Stimulated activated CD8-positive, alpha-beta memory T cell treated with anti-CD3 and anti-CD28 coated beads, Interleukin-15, amount 100 ng/mL, for 4 hours (primary cell): Measurements from ENCODE around the gene CACNA1C.
"Not testable (repeated sequence)": the region's sequence is repeated elsewhere in the genome, so short reads cannot be mapped to it uniquely, and the experiment has no call there.

Source experiments
- DNase-seq, 2 donors: peaks; one replicate each; pipeline ENCODE4 v3.0.0-alpha.2; 2020; ENCODE audit warnings: low read depth in 2 of 2

CACNA1C gene

DNA sequence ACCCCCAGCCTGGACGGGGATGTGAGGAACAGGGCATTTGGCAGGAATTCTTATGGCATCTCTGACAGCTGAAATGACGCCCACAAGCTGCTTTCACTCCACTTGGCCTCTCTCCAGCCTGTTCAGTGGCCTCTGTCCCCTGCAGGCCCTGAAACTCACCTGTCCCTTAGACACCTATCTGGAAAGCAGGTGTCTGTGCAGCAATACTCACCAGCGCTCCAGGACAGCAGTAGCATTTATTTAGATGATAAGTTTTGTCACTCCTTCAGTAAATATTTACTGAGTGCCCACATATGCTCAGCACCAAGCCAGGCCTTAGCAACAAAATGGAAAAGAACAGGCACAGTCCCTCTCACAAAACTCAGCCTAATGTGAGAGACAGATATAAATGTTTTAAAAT is 430.9 kb downstream of the CACNA1C start:
- no peak for DNase-seq

DNA sequence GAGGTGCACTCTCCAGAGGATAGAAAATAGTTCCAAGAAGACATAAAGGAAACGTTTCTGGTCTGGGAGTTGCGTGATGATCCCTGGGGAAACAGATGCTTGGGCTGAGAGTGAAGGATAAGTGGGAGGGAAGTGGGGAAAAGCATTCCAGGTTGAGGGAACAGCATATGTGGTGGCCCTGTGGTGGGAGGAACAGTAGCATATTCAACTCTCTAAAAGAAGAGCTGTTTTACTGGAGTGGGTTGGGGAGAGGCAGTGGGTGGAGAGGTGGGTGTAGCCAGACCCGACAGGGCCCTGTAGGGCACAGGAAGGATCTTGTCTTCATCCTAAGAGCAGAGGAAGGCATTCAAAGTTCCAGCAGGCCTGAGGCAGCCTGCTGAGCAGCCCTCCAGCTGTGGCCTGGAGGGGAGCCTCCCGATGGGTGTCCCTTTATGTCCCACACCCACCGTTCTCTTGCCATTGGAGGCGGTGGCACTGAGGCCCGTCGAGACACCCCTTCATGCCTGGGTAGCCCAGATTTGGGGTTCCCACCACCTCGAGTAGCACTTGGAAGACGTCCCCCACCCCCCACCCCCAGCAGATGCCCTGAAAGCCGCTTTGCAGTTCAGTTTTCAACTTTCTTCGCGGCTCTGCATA is 431.5 kb downstream of the CACNA1C start:
- no peak for DNase-seq

DNA sequence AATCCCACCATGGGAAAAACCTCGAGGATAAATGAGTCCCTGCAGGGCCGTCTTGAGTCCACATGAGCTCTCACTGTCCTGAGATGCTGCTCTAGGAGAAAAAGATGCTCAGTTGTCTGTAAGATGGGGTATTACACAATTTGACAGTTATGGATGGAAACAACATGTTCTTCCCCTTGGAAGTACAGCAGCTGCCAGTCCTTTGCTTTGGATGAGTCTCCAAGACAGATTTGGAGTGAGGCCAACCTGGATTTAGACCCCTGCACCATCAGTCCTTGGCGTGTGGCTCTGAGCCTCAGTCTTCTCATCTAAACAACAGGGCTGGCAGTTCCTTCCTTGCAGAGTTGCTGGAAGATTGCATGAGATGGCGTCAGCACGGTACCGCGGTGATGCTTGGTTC is 432.9 kb downstream of the CACNA1C start:
- no peak for DNase-seq

DNA sequence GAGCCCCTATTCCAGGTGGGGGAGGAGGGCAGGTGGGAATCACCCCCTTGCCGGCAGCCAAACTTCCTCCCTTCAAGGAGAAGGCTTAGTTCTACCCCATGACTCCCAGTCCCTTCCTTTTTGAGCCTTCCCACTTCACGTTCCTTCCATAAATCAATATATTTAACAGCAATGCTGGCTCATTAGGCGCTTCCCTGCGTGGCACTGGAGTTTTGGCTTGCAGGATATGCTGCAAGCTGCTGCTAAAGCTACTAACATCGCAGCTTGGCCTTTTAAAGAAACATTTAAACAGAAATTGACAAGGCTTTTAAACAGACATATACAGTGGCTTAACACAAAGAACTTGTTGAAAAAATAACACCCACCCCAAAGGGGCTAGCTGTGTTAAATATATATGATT is 434.0 kb downstream of the CACNA1C start:
- no peak for DNase-seq

DNA sequence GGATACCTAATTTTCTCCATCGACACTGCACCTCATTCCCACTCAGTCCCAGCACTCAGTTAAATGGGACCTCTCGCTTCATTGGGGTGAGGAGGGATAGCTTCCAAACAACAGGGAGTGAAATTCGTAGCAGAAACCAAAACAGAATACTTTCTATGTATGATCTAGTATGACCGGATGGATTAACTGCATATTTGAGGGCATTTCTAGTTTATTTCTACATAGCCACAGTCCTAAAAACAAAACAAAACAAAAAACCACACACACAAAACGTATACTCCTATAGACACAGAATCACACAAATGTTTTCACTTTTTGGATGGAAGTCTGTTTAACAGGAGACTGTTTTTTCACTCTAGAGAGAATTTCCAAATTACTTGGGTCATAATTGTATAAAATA is 434.5 kb downstream of the CACNA1C start:
- DNase-seq = no peak

DNA sequence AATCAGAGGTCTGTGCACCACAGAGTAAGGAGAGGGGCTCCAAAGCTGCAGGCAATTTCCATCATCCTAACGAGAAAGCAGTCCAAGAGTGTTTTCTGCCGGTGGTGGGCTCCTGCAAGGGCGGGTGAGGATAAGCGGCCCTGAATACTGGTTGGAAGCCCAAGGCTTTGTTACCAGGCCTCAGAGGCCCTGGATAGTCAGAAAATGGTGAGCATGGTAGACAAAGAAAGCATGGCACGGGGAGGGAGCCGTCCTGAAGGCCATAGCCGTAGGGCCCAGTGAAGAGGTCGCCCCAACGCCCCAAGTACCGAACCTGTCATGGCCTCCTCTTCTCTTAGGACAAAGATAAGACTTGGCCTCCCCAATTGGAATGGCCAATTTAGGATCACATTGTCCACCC is 435.3 kb downstream of the CACNA1C start:
- DNase-seq = no peak

DNA sequence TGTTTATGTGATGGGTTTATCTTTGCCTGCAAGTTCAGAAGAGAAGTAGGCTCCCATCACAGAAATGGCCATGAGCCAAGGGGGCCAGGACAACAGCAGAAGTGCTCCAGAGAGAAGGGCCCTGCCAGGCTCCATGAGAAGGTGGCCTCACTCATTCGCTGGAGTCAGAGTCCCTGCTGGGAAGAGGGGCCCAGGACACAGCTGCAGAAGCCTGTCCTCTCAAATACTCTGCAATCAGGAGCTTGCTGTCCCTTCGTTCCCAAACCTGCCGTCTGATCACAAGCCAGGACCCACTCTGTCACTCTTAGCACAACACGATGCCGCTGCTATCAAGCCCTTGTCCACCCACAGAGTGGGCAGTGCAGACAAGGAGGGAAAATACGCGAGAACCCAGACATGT is 435.8 kb downstream of the CACNA1C start:
- no peak for DNase-seq

DNA sequence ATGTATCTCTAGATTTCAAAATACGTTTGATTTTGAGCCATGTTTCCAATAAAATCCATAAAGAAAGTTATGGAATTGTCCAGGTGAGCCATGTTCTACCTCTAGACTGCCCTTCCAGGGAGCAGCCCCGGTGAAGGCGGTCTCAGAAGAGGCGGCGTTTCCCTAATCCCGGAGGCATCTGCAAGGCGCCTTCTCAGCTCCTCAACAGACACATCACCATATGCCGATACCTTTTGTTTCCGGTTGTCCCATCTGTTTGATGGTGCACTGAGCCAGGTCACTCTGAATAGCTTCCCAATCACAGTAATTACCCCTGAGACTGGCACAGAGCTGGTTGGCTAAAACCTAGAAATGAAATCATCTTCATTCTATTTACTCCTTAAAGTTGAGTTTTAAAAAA is 436.5 kb downstream of the CACNA1C start:
- no peak for DNase-seq

DNA sequence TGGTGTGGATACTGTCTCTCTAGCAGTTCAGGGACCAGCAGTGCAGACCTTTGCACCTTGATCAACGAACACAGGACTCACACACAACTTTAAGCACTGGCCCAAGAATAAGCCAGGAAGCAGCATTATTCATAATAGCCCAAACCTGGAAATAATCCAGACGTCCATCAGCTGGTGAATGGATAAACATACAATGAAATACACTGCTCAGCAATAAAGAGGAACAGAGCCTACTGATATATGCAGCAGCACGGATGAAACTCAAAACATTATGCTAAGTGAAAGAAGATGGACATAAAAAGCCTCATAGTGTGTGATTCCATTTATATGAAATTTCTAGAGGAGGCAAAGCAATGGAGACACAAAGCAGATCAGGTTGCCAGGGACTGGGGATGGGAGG is 438.0 kb downstream of the CACNA1C start:
- DNase-seq = no peak

DNA sequence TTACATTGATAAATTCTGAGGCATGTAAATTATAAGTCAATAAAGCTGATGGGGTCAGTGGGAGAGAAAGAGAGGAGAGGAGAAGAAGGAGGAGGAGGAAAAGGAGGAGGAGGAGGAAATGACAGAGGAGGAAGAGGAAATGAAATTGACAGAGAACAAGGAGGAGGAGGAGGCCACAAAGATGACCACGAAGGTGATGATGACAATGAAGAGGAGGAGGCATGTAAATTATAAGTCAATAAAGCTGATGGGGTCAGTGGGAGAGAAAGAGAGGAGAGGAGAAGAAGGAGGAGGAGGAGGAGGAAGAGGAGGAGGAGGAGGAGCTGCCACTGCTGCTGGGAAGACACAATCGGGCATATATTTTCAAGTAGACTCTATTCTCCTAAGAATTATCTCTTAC is 438.6 kb downstream of the CACNA1C start:
- not testable (repeated sequence) for DNase-seq

DNA sequence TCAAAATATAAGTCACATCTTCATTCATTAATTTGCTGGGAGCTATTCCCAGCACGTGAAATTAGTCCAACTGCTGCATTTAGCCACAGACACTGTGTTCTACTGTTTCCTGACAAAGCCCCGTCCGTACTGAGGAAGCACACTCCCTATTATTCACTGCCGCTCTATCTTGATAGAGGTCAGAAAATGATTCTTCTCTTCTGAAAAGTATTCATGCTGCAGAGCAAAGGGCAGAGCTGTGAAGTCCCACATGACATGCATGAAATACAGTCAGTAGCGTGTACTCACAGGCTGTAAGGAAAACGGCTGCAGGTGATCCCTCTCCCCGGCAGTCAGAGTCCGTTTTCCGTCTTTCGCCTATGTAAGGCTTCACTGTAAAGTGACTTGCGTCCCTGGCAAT is 439.4 kb downstream of the CACNA1C start:
- DNase-seq = no peak

DNA sequence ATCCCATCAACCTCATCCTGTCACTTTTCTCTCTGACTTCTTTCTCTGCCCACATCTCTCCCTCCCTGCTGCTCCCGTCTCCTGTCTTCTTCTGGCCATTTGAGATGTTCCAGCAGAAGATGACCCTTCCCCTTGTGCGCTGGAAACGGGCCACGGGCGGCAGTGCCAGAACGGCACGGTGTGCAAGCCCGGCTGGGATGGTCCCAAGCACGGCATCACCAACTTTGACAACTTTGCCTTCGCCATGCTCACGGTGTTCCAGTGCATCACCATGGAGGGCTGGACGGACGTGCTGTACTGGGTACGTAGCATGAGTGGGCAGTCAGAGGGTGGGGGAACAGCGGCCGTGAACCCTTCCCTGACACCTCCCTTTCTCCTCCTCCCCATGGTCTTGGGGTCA is 440.3 kb downstream of the CACNA1C start:
- no peak for DNase-seq

DNA sequence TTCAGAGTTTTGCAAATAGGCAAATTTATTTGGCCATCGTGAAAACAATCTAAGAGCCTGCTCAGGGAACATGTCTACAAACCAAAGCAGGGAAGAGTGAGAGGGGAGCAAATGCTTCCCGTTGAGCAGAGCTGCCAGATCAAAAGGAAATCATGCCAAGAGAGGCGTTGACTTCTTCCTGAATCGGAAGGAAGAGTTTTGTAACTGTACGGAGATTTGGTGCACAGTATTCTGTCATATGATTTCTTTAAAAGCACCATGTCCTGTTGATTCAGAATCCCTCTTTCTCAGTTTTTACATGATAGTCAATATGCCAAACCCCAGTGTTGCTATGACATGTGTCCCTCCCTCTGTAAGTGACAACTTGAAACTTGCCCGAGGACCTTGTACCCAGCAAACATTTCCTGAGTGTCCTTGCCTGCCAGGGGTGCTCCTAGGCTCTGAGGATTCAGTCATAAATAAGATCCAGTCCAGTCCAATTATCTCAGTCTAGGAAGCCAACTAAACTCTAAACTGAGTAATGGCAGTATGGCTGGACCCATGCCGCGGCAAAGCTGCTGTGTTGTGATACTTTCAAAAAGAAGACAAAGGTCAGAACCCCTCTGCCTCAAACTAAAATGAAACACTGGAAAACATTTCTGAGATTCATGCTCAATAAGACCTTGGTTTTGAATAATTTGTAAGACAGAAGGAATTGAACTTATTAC is 441.9 kb downstream of the CACNA1C start:
- DNase-seq = no peak

DNA sequence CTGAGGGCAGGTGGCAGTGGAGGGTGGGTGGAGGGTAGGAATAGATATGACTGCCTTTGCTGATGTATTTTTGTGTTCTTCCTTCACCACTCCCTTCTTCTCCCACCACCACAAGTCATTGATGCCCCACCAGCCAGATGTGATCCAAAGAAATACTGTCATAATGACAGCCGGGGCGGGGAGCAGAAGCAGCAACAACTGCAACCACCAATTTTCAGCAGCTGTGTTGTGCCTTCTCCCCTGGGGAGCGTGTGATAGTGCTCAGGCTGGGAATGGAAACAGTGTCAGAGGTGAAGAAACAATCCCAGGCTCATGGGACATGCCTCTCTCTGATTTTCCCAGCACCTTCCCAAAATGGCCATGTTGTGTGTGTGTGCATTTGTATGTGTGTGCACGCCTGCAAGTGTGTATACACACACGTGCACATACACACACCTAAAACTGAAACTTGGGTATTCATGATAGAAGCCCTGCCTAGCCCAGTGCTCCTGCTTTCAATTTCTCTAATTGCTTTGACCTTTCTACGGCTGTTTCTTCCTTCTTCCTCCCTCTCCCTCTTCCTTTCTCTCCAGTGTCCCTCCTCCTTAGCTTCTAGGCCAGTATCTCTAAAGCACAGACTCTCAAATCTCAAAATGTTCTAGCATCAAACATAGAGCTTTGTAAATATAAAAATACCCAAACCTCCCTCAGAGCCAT is 442.8 kb downstream of the CACNA1C start:
- no peak for DNase-seq

DNA sequence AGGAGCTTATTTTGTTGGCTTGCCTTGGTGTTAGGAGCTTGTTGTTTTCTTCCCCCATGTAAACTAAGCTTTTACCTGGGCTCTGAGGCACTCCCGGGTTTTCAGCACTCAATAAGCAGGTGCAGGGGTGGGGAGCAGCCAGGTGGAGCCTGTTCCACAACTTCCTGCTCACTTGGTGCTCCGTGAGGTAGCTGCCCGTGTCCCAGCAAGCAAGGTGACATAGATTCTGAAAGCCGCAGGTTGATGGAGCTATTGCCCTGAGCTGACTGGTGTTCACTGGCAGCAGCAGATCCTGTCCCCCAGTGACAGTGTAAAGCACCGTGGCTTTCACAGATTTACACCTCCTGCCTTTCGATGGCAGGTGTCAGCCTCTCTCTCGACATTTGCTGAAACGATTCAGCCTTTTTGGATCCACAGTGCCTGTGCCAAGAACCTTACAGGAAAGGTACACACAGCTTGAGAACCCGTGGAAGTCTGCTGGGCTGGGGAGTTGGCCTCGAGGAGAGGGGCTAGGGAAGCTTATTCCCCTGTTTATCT is 446.2 kb downstream of the CACNA1C start:
- no peak for DNase-seq

DNA sequence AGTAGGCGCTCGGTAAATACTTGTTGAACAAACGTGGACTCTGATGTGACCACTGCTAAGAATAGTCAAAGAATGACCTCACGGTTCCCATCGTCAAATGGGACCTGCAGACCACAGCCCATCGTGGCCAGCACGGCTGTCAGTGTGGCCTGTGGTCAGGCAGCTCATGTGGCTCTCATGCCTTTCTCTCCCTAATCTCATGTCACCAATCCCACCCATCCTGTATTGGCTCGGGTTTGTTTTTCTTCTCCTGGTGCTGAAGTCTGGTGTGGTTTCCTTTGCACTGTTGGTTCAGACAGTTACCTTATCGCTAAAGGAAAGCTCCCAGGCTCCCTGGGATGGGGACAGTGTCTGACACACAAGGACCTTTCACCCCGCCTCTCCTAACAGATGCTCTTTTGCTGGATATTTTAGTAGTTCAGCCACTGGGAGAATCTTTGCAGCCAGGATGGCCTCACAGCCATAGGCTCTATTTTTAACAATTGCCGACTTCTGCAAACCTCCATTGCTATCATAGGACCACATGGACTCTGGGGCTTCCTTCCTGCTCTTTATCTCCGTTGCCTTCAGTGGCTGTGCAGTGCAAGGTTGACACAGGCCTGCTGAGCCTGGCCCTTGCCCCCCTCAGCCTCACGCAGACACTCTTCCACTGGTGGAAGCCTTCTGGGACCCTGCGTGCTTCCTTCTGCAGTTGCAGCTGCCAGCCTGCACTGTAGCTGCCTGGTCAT is 448.8 kb downstream of the CACNA1C start:
- DNase-seq = no peak

DNA sequence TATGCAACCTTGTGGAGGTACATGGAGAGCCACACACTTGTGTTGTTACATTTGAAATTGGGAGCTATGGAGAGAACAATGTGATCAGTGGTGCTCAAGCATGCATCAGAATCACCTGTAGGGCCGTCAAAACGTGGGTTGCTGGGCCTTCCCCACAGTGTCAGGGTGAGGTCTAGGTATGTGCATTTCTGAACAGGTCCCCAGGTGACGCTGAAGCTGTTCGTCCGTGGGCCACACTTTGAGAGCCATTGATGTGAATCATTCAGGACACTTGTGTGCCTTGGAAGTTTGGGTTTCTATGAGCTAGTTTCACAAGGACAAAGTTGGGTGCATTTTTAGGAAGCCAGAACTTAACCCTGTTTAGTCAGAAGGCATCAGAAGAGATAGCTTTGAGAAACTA is 450.2 kb downstream of the CACNA1C start:
- DNase-seq = no peak

DNA sequence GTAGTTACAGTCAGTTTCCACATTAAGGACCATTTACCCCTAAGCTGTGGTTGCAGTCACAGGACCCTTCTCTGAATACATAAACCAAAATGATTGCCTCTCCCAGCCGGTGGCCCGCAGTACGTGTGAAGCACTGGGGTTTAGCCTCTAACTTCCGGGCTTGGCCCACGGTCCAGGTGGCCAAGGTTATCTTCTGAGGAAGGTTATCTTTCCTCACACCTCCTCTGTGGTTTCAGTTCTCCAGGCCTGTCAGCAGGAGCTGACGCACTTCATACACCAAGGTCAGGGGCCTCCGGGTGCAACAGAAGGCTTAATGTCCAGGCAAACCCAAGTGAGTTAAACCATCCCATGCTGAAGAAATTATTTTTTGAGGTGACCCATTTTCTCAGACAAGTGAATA is 451.0 kb downstream of the CACNA1C start:
- no peak for DNase-seq

DNA sequence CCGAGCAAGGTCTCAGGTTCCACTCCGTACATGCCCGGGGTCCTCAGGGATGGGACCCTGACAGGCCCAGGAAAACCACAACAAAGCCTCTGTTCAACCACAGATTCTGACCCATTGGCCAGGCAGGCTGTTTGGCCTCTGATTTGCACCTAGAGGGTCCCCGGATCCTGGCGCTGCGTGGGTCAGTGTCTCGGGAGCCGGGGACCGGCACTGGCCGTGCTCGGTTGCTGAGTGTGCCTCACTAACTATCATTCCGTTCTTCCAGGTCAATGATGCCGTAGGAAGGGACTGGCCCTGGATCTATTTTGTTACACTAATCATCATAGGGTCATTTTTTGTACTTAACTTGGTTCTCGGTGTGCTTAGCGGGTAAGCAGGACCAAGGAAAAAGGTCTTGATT is 451.8 kb downstream of the CACNA1C start:
- no peak for DNase-seq

DNA sequence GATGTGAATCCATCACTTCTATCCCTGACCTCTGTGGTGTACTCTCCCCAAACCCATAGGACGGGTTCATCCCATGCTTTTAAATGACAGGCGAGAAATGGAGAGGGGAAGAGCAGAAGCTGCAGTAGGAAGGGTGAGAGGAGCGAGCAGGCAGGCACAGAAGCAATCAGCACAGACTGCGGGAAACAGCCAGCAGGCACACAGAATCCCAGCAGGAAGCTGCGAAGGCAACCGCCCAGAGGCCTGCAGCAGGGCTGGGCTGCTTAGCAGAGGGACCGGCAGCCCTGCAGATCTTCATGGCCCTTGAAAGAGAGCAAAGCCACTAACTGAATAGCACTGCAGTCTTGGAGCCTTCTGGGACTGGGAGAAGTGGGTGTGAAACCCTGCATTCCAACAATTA is 455.0 kb downstream of the CACNA1C start:
- no peak for DNase-seq

DNA sequence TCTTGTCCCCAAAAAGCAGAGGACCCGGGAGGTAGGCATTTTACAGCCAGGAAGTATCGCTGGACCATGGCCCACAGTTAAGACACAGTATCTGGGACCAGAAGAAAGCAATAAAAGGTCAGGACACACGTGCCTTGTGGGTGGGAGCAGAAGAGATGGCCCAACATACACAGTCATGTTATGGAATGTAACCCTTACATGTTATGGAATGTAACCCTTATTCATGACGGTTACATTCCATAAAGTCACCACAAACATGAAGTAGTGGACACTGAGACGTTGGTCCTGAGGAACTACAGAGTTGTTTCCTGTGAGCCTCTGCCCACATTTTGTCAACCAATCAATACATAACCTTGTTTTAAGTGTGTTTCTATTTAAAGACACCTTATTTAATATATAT is 456.4 kb downstream of the CACNA1C start:
- DNase-seq = no peak

DNA sequence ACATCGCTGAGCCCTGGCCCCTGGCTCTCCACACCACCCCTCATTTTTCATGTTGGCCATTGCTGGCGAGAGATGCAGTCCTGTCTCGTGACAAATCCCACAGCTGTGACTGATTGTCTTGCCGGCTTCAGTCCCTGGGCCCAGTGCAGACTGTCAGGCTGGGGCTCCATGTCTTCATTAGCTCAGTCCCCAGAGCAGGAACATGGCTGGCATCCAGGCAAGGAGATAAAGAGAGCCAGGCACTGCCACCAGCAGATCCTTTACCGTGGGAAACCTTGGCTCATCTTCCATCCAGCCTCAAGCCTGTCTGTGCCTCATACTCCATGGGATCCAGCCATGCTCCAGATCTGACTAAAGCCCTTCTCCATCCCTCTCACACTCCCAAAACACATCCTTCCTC is 457.3 kb downstream of the CACNA1C start:
- no peak for DNase-seq
